Endothelial cell of umbilical vein (primary cell): ENCODE results near the gene UVRAG.
A peak's percentile ranks its signal among the peaks of the same experiment; 100 is the strongest.

ENCODE experiments used
- CTCF ChIP-seq, 2 donors: IDR thresholded peaks; 1 replicate in 1 of 2; 2 replicates in 1 of 2; pipeline ENCODE4 v1.5.1; 2011; ENCODE audit warnings: low read length in 2 of 2, mild to moderate bottlenecking in 2 of 2, moderate library complexity in 2 of 2, control low read depth in 1 of 2, inconsistent platforms in 1 of 2, low read depth in 1 of 2; ENCODE audit not compliant: insufficient read depth in 1 of 2; ENCODE audit errors: extremely low read depth in 1 of 2
- EZH2 ChIP-seq: IDR thresholded peaks from 2 replicates; pipeline ENCODE4 v1.6.1; 2012; ENCODE audit warnings: borderline replicate concordance, low read depth, mild to moderate bottlenecking, moderate library complexity, low read length, inconsistent platforms; ENCODE audit not compliant: severe bottlenecking
- FOS ChIP-seq: IDR thresholded peaks from 2 replicates; pipeline ENCODE4 v1.6.1; 2011; ENCODE audit warnings: mild to moderate bottlenecking, low read length, moderate library complexity, borderline replicate concordance; ENCODE audit not compliant: insufficient read depth
- JUN ChIP-seq: IDR thresholded peaks from 2 replicates; pipeline ENCODE4 v1.6.1; 2011; ENCODE audit warnings: borderline replicate concordance, low read depth; ENCODE audit not compliant: insufficient read length, insufficient read depth
- MAX ChIP-seq: IDR thresholded peaks from 2 replicates; pipeline ENCODE4 v1.6.1; 2011; ENCODE audit not compliant: insufficient read depth, insufficient read length
- MYC ChIP-seq: IDR thresholded peaks from one replicate; pipeline ENCODE4 v1.6.1; 2011; ENCODE audit warnings: mild to moderate bottlenecking, low read depth, low read length
- POLR2A ChIP-seq: IDR thresholded peaks from 2 replicates; pipeline ENCODE4 v1.6.1; 2012; ENCODE audit warnings: low read depth, mild to moderate bottlenecking, control low read depth, low read length
- POLR2AphosphoS5 ChIP-seq: IDR thresholded peaks from 2 replicates; pipeline ENCODE4 v1.6.1; 2012; ENCODE audit warnings: low read depth, mild to moderate bottlenecking, control low read depth, low read length, moderate library complexity; ENCODE audit not compliant: insufficient read depth

- TF ChIP-seq CTCF (IDR thresholded peaks at IDR 0.05; ENCODE audit: extremely low read depth in 1 of 2, insufficient read depth in 1 of 2, low read depth in 1 of 2, low read length in 2 of 2) = no peak
- TF ChIP-seq MYC = no peak
- no peak for TF ChIP-seq MAX
- no peak for TF ChIP-seq POLR2A
- no peak for TF ChIP-seq EZH2
- TF ChIP-seq FOS = peak; percentile 32
- no peak for TF ChIP-seq POLR2AphosphoS5
- TF ChIP-seq JUN = no peak
These were observed 93.0 kb downstream of the UVRAG start for GRCh38 chr11:75907906-75908527.
